HEK293 (cell line): ENCODE results near the gene NFATC3.

Source experiments
- CTCF ChIA-PET: fragments of 350-600 bp; formaldehyde crosslinking; extraction: SDS; loops from one replicate; lab custom pipeline; 2021; ENCODE audit warnings: antibody characterized with exemption; lab: Yijun Ruan, JAX
- POLR2A ChIA-PET: fragments of 300-600 bp; formaldehyde crosslinking; extraction: SDS; loops from one replicate; lab custom pipeline; 2020; ENCODE audit warnings: antibody characterized with exemption, inconsistent platforms; lab: Yijun Ruan, JAX
- H3K27ac ChIP-seq: fragments of 200-500 bp; sonication (Bioruptor generic); 2 replicates; pipeline ENCODE4 v1.5.1; 2014; ENCODE audit warnings: low read depth, low read length, control low read depth, inconsistent platforms; ENCODE audit errors: extremely low read depth
- H3K36me3 ChIP-seq, 2 experiments: fragments of 200-500 bp in 1 of 2; sonication (Bioruptor generic) in 1 of 2; 1 replicate in 1 of 2; 2 replicates in 1 of 2; pipeline ENCODE4 v1.5.1; 2014 to 2017; ENCODE audit warnings: inconsistent platforms in 2 of 2, low read length in 2 of 2; ENCODE audit not compliant: control insufficient read depth in 2 of 2, insufficient read depth in 1 of 2
- H3K4me1 ChIP-seq: fragments of 200-500 bp; sonication (Bioruptor generic); 2 replicates; pipeline ENCODE4 v1.5.1; 2014; ENCODE audit warnings: mild to moderate bottlenecking, low read length, inconsistent platforms; ENCODE audit not compliant: control insufficient read depth, insufficient read depth
- H3K4me3 ChIP-seq: 2 replicates; pipeline ENCODE4 v1.5.1; 2011; ENCODE audit warnings: low read depth, mild to moderate bottlenecking, control low read depth, low read length, moderate library complexity
- H3K9me3 ChIP-seq: fragments of 200-500 bp; sonication (Bioruptor generic); 2 replicates; pipeline ENCODE4 v1.5.1; 2014; ENCODE audit warnings: low read depth, low read length, inconsistent platforms; ENCODE audit not compliant: control insufficient read depth, insufficient read depth
- BCL11A ChIP-seq: fragments of 450-650 bp; formaldehyde crosslinking; IDR thresholded peaks from 2 replicates; pipeline ENCODE4 v1.5.1; 2016; ENCODE audit warnings: low read depth, missing biosample characterization, missing genetic modification characterization
- GLIS2 ChIP-seq: fragments of 450-650 bp; formaldehyde crosslinking; IDR thresholded peaks from 2 replicates; pipeline ENCODE4 v1.5.1; 2016; ENCODE audit warnings: missing biosample characterization, missing genetic modification characterization
- HOXA7 ChIP-seq: sonication (generic); formaldehyde crosslinking; IDR thresholded peaks from 2 replicates; pipeline ENCODE4 v1.8.1; 2022; ENCODE audit warnings: missing genetic modification reagents, borderline replicate concordance
- PATZ1 ChIP-seq: fragments of 450-650 bp; formaldehyde crosslinking; IDR thresholded peaks from 2 replicates; pipeline ENCODE4 v1.5.1; 2016; ENCODE audit warnings: missing biosample characterization, missing genetic modification characterization
- SALL2 ChIP-seq: fragments of 450-650 bp; formaldehyde crosslinking; IDR thresholded peaks from 2 replicates; pipeline ENCODE4 v1.5.0; 2017; ENCODE audit warnings: missing biosample characterization, mild to moderate bottlenecking, missing genetic modification characterization, borderline replicate concordance
- ZBTB10 ChIP-seq: fragments of 450-650 bp; formaldehyde crosslinking; IDR thresholded peaks from 2 replicates; pipeline ENCODE4 v1.5.1; 2016; ENCODE audit warnings: missing biosample characterization, missing genetic modification characterization
- ZBTB17 ChIP-seq: fragments of 450-650 bp; formaldehyde crosslinking; IDR thresholded peaks from 2 replicates; pipeline ENCODE4 v1.5.1; 2016; ENCODE audit warnings: missing biosample characterization, missing genetic modification characterization
- ZBTB26 ChIP-seq: fragments of 450-650 bp; formaldehyde crosslinking; optimal IDR thresholded peaks from 2 replicates; pipeline ENCODE3; 2016; ENCODE audit warnings: missing biosample characterization, mild to moderate bottlenecking, missing genetic modification characterization
- ZBTB48 ChIP-seq: fragments of 450-650 bp; formaldehyde crosslinking; IDR thresholded peaks from 2 replicates; pipeline ENCODE4 v1.5.1; 2016; ENCODE audit warnings: missing biosample characterization, missing genetic modification characterization
- ZNF10 ChIP-seq: fragments of 450-650 bp; formaldehyde crosslinking; IDR thresholded peaks from 2 replicates; pipeline ENCODE4 v1.5.1; 2017; ENCODE audit warnings: missing biosample characterization, missing genetic modification characterization
- ZNF157 ChIP-seq: fragments of 450-650 bp; formaldehyde crosslinking; IDR thresholded peaks from 2 replicates; pipeline ENCODE4 v1.5.1; 2016; ENCODE audit warnings: missing biosample characterization, missing genetic modification characterization
- ZNF184 ChIP-seq: fragments of 450-650 bp; IDR thresholded peaks from 2 replicates; pipeline ENCODE4 v1.5.1; 2018; ENCODE audit warnings: missing biosample characterization, mild to moderate bottlenecking, missing genetic modification characterization
- ZNF19 ChIP-seq: fragments of 450-650 bp; formaldehyde crosslinking; IDR thresholded peaks from 2 replicates; pipeline ENCODE4; 2016; ENCODE audit warnings: missing biosample characterization, missing genetic modification characterization, low read depth
- ZNF324 ChIP-seq: fragments of 450-650 bp; formaldehyde crosslinking; IDR thresholded peaks from 2 replicates; pipeline ENCODE4 v1.5.1; 2016; ENCODE audit warnings: missing biosample characterization, missing genetic modification characterization
- ZNF350 ChIP-seq: fragments of 450-650 bp; formaldehyde crosslinking; IDR thresholded peaks from 2 replicates; pipeline ENCODE4 v1.5.0; 2017; ENCODE audit warnings: missing biosample characterization, mild to moderate bottlenecking, missing genetic modification characterization
- ZNF529 ChIP-seq: fragments of 450-650 bp; formaldehyde crosslinking; IDR thresholded peaks from 2 replicates; pipeline ENCODE4 v1.5.1; 2017; ENCODE audit warnings: missing genetic modification characterization, missing biosample characterization; ENCODE audit not compliant: insufficient replicate concordance
- ZNF571 ChIP-seq: fragments of 450-650 bp; formaldehyde crosslinking; IDR thresholded peaks from 2 replicates; pipeline ENCODE4 v1.5.0; 2017; ENCODE audit warnings: missing biosample characterization, missing genetic modification characterization
- ZNF580 ChIP-seq: fragments of 450-650 bp; formaldehyde crosslinking; IDR thresholded peaks from 2 replicates; pipeline ENCODE4 v1.5.1; 2016; ENCODE audit warnings: missing biosample characterization, missing genetic modification characterization
- ZNF596 ChIP-seq: fragments of 450-650 bp; IDR thresholded peaks from 2 replicates; pipeline ENCODE4 v1.5.0; 2018; ENCODE audit warnings: missing biosample characterization, mild to moderate bottlenecking, missing genetic modification characterization, moderate library complexity
- ZNF600 ChIP-seq: fragments of 450-650 bp; formaldehyde crosslinking; IDR thresholded peaks from 2 replicates; pipeline ENCODE4 v1.5.1; 2016; ENCODE audit warnings: missing biosample characterization, missing genetic modification characterization
- ZNF785 ChIP-seq: fragments of 450-650 bp; formaldehyde crosslinking; IDR thresholded peaks from 2 replicates; pipeline ENCODE4 v1.5.1; 2016; ENCODE audit warnings: missing biosample characterization, missing genetic modification characterization

NFATC3 gene

GRCh38 chr16:68190736-68191510, 105.8 kb downstream of the NFATC3 start (continued):
- TF ChIP-seq SALL2 (tag by site-specific recombination), result no peak
- TF ChIP-seq, all 188 proteins: peak for 0

- Histone ChIP-seq H3K4me1 (no peaks in the 10 kb centered on the region), H3K27ac (no peak overlapping the region), H3K36me3 (peaks cover 0 to 31% of the 10 kb centered on the region in 2 experiments; a peak in 1 of 3 replicates), H3K9me3 (no peaks in the 10 kb centered on the region), H3K4me3 (no peak overlapping the region)
- no peak for TF ChIP-seq ZBTB17 (tag by site-specific recombination)
- TF ChIP-seq ZNF350 (tag by site-specific recombination), result no peak
- no peak for TF ChIP-seq BCL11A (tag by site-specific recombination)
- no peak for TF ChIP-seq ZNF580 (tag by site-specific recombination)
- no peak for TF ChIP-seq ZBTB26
- TF ChIP-seq GLIS2 (tag by site-specific recombination), result no peak
- no peak for TF ChIP-seq ZBTB10 (tag by site-specific recombination)
- ChIA-PET POLR2A (no interaction called here), CTCF (no interaction called here)
Observed at GRCh38 chr16:68194251-68194650, 109.1 kb downstream of the NFATC3 start.

GRCh38 chr16:68197250-68197649, 112.1 kb downstream of the NFATC3 start:
- Histone ChIP-seq H3K4me1 (no peaks in the 10 kb centered on the region), H3K4me3 (no peak overlapping the region), H3K27ac (no peak overlapping the region), H3K36me3 (peaks cover 0 to 10% of the 10 kb centered on the region in 2 experiments; a peak in 1 of 3 replicates), H3K9me3 (no peaks in the 10 kb centered on the region)
- CTCF ChIA-PET, result no interaction called here
- POLR2A ChIA-PET, result no interaction called here
- TF ChIP-seq ZNF10 (tag by site-specific recombination) (no peak), ZNF785 (tag by site-specific recombination) (no peak), PATZ1 (no peak), HOXA7 (CRISPR knock-in tag) (no peak), ZNF184 (tag by site-specific recombination) (no peak), ZNF19 (no peak), ZNF529 (tag by site-specific recombination) (no peak), ZBTB48 (no peak), ZNF600 (tag by site-specific recombination) (no peak), ZNF157 (tag by site-specific recombination) (no peak), ZNF596 (tag by site-specific recombination) (no peak), ZNF580 (tag by site-specific recombination) (no peak), ZNF324 (no peak), ZNF571 (tag by site-specific recombination) (no peak)
